Measurements from ENCODE around the gene PLXNA4.

- no peak for TF ChIP-seq CTCF (IDR thresholded peaks at IDR 0.05)
- no peak for TF ChIP-seq POLR2A (IDR thresholded peaks at IDR 0.05)
These were observed 212.0 kb downstream of the PLXNA4 start for GRCh38 chr7:132364226-132364625.
